Transverse colon (tissue), 4 donors: ENCODE results near the gene FDXR. TPM values are rescaled to one million over a fixed set of nuclear protein-coding genes. Genes with fewer than 3 reads are reported as not detected.

Source experiments
- DNase-seq: peaks from one replicate; pipeline ENCODE4 v3.0.0-alpha.2; 2019
- H3K27ac ChIP-seq, 4 donors: fragments of 200-600 bp; sonication (generic); 2 replicates each; pipeline ENCODE4 v1.5.1; 2016 to 2018; ENCODE audit warnings: inconsistent platforms in 4 of 4
- H3K27me3 ChIP-seq: fragments of 200-600 bp; sonication (generic); 2 replicates; pipeline ENCODE4 v1.5.1; 2017; ENCODE audit warnings: inconsistent platforms
- H3K36me3 ChIP-seq, 4 donors: fragments of 200-600 bp; sonication (generic); 2 replicates each; pipeline ENCODE4 v1.5.1; 2017 to 2019; ENCODE audit warnings: inconsistent platforms in 4 of 4
- H3K4me1 ChIP-seq, 4 donors: fragments of 200-600 bp; sonication (generic); 2 replicates each; pipeline ENCODE4 v1.5.1; 2017 to 2020; ENCODE audit warnings: inconsistent platforms in 4 of 4
- H3K4me3 ChIP-seq, 4 donors: fragments of 200-600 bp; sonication (generic); 1 replicate in 1 of 4; 2 replicates in 3 of 4; pipeline versions ENCODE4 v1.5.1 to v1.6.1; 2017 to 2019; ENCODE audit warnings: inconsistent platforms in 4 of 4
- H3K9me3 ChIP-seq, 2 donors: fragments of 200-600 bp; sonication (generic); 2 replicates each; pipeline ENCODE4 v1.5.1; 2017 to 2019; ENCODE audit warnings: inconsistent platforms in 2 of 2
- CTCF ChIP-seq, 5 experiments: fragments of 200-600 bp in 3 of 5; fragments of 450-650 bp in 2 of 5; sonication (generic) in 3 of 5; IDR thresholded peaks; 1 replicate in 2 of 5; 2 replicates in 3 of 5; pipeline ENCODE4 v1.5.1; 2016 to 2017; ENCODE audit warnings: antibody characterized with exemption in 5 of 5, inconsistent platforms in 3 of 5, mild to moderate bottlenecking in 2 of 5, moderate library complexity in 1 of 5
- EP300 ChIP-seq: sonication (generic); formaldehyde crosslinking; IDR thresholded peaks from one replicate; pipeline ENCODE4 v1.6.1; 2017; ENCODE audit warnings: antibody characterized with exemption, low read depth
- POLR2A ChIP-seq: fragments of 450-650 bp; IDR thresholded peaks from one replicate; pipeline ENCODE4 v1.6.1; 2016; ENCODE audit warnings: antibody characterized with exemption, mild to moderate bottlenecking, moderate library complexity
- POLR2AphosphoS5 ChIP-seq, 3 donors: sonication (generic); formaldehyde crosslinking; IDR thresholded peaks; one replicate each; pipeline ENCODE4 v1.6.1; 2016; ENCODE audit warnings: antibody characterized with exemption in 3 of 3
- WGBS, 2 donors: methylation state at CpG; one replicate each; pipeline ENCODE4 v1.1.5; 2018; ENCODE audit warnings: low coverage in 1 of 2; 5-methylcytosine and 5-hydroxymethylcytosine counted together
- in situ Hi-C, 4 donors: fragments of 200-750 bp; cut with MboI; loops; one replicate each; pipeline versions ENCODE4 v1.15.0 to v1.15.1; 2017; ENCODE audit warnings: low sequenced_read_pairs in 3 of 4, low pct_ligation_motif_present in 1 of 4, low pct_unique_long_range_greater_than_20kb in 1 of 4
- intact Hi-C: fragments of 100-400 bp; cut with DNase I; formaldehyde crosslinking; loops from one replicate; pipeline ENCODE4 v1.15.1; 2023; ENCODE audit warnings: low total_unique reads
- total RNA-seq, 4 donors: library from RNA; depleted of rRNA; stranded (reverse); fragments of >200 nt; gene quantifications; one replicate each; pipeline ENCODE4 v1.1.0, GENCODE V29; 2016

FDXR gene
- total RNA-seq, 4 donors from 2014 or later, result 5.8 to 16.2 (median 10.4) TPM

- Histone ChIP-seq H3K4me1 (peaks cover 10 to 24% (median 15%) of the 10 kb centered on the region in 4 donors), H3K36me3 (no peaks in the 10 kb centered on the region), H3K27ac (no peak overlapping the region), H3K4me3 (no peak overlapping the region), H3K27me3 (peaks cover 71% of the 10 kb centered on the region), H3K9me3 (no peaks in the 10 kb centered on the region)
- no peak for TF ChIP-seq CTCF (IDR thresholded peaks at IDR 0.05)
- TF ChIP-seq EP300, result no peak
- no peak for TF ChIP-seq POLR2A
- no peak for TF ChIP-seq POLR2AphosphoS5 (IDR thresholded peaks at IDR 0.05)
- intact Hi-C loops, result no loop called here
- no peak for DNase-seq
- in situ Hi-C loops, result no loop called here
- 64% methylated on average over 6 of the region's 6 CpGs; no CpG with 5 or more reads in 1 of the 2 donors for WGBS, 2 donors
Measured at GRCh38 chr17:74920642-74921025, 47.8 kb upstream of the FDXR start.

- intact Hi-C loops (no loop called here), in situ Hi-C loops (no loop called here)
- Histone ChIP-seq H3K4me3 (no peak overlapping the region), H3K27me3 (peaks cover 70% of the 10 kb centered on the region), H3K4me1 (peaks cover 10 to 24% (median 15%) of the 10 kb centered on the region in 4 donors), H3K27ac (no peak overlapping the region), H3K9me3 (no peaks in the 10 kb centered on the region), H3K36me3 (no peaks in the 10 kb centered on the region)
- TF ChIP-seq CTCF (IDR thresholded peaks at IDR 0.05) (no peak), POLR2A (no peak), EP300 (no peak), POLR2AphosphoS5 (IDR thresholded peaks at IDR 0.05) (no peak)
- DNase-seq, result no peak
- WGBS, 2 donors, result 90% methylated on average over 18 of the region's 27 CpGs; no CpG with 5 or more reads in 1 of the 2 donors
Measured at GRCh38 chr17:74920306-74920620, 47.5 kb upstream of the FDXR start.

- H3K27ac ChIP-seq, result no peak overlapping the region
- intact Hi-C loops, result no loop called here
- no peaks in the 10 kb centered on the region for H3K36me3 ChIP-seq
- no peak overlapping the region for H3K4me3 ChIP-seq
- peaks cover 64% of the 10 kb centered on the region for H3K27me3 ChIP-seq
- TF ChIP-seq EP300 (no peak), CTCF (IDR thresholded peaks at IDR 0.05) (no peak), POLR2AphosphoS5 (IDR thresholded peaks at IDR 0.05) (no peak), POLR2A (no peak)
- no peak for DNase-seq
- no peaks in the 10 kb centered on the region for H3K9me3 ChIP-seq
- in situ Hi-C loops, result no loop called here
- H3K4me1 ChIP-seq, result peaks cover 9 to 20% (median 15%) of the 10 kb centered on the region in 4 donors
- 73% methylated on average over 44 of the region's 67 CpGs; no CpG with 5 or more reads in 1 of the 2 donors for WGBS, 2 donors
Measured at GRCh38 chr17:74919440-74920305, 46.9 kb upstream of the FDXR start.

- 92% methylated on average over 5 of the region's 5 CpGs; no CpG with 5 or more reads in 1 of the 2 donors for WGBS, 2 donors
- Histone ChIP-seq H3K27ac (no peak overlapping the region), H3K9me3 (no peaks in the 10 kb centered on the region), H3K4me1 (peaks cover 7 to 13% (median 11%) of the 10 kb centered on the region in 4 donors), H3K4me3 (no peak overlapping the region), H3K27me3 (peaks cover 57% of the 10 kb centered on the region), H3K36me3 (no peaks in the 10 kb centered on the region)
- intact Hi-C loops (no loop called here), in situ Hi-C loops (no loop called here)
- DNase-seq, result no peak
- TF ChIP-seq POLR2AphosphoS5 (IDR thresholded peaks at IDR 0.05) (no peak), EP300 (no peak), CTCF (IDR thresholded peaks at IDR 0.05) (no peak), POLR2A (no peak)
Measured at GRCh38 chr17:74918906-74919305, 46.1 kb upstream of the FDXR start.
